ENCODE results near the gene ENTPD7.

- TF ChIP-seq GATA3 (IDR thresholded peaks at IDR 0.05; ENCODE audit: low read depth, low read length) (no peak), GATA2 (IDR thresholded peaks at IDR 0.05; ENCODE audit: low read depth, low read length) (no peak)
These were observed 36.5 kb downstream of the ENTPD7 start for GRCh38 chr10:99695761-99696160.
